Endothelial cell of umbilical vein (primary cell): ENCODE results near the gene DSCAML1. TPM values are rescaled to one million over a fixed set of nuclear protein-coding genes. Genes with fewer than 3 reads are reported as not detected.

ENCODE experiments used
- BruUV-seq: library from RNA; stranded (reverse); fragments of 400-500 nt; replicated peaks from 2 replicates; lab custom pipeline; 2021; lab: Mats Ljungman, UMichigan
- CTCF ChIA-PET: fragments of 300-600, 350-600 bp; sonication (Branson Sonifier 250); formaldehyde crosslinking; loops from one replicate; lab custom pipeline; 2021; ENCODE audit warnings: antibody characterized with exemption, inconsistent platforms; lab: Charles Lee
- POLR2A ChIA-PET: fragments of 300-600, 350-600 bp; sonication (Branson Sonifier 250); formaldehyde crosslinking; loops from one replicate; lab custom pipeline; 2021; ENCODE audit warnings: antibody characterized with exemption, inconsistent platforms; lab: Charles Lee
- DNase-seq: peaks from one replicate; pipeline ENCODE4 v3.0.0-alpha.2; 2011; ENCODE audit warnings: low read depth, low spot score
- FAIRE-seq: peaks from 2 replicates; lab custom pipeline; 2011; peaks lifted over from hg19 to GRCh38; lab: Jason Lieb, UNC
- H2AFZ ChIP-seq: 2 replicates; pipeline ENCODE4 v1.6.0; 2012; ENCODE audit warnings: low read depth, low read length, control low read depth, inconsistent platforms
- H3K27ac ChIP-seq: 2 replicates; pipeline ENCODE4 v1.5.1; 2011; ENCODE audit warnings: low read depth, mild to moderate bottlenecking, control low read depth, low read length, moderate library complexity; ENCODE audit not compliant: insufficient read depth
- H3K27me3 ChIP-seq, 2 experiments: 2 replicates each; pipeline versions ENCODE4 v1.6.0 to v1.6.1; 2011; ENCODE audit warnings: low read length in 2 of 2, mixed read lengths in 1 of 2; ENCODE audit not compliant: control insufficient read depth in 2 of 2, insufficient read depth in 2 of 2
- H3K36me3 ChIP-seq, 2 experiments: 2 replicates in 1 of 2; 3 replicates in 1 of 2; pipeline ENCODE4 v1.5.1; 2011; ENCODE audit warnings: low read length in 2 of 2, mild to moderate bottlenecking in 1 of 2, moderate library complexity in 1 of 2; ENCODE audit not compliant: control insufficient read depth in 2 of 2, insufficient read depth in 2 of 2; ENCODE audit errors: extremely low read depth in 1 of 2
- H3K4me1 ChIP-seq: 3 replicates; pipeline ENCODE4 v1.5.1; 2011; ENCODE audit warnings: mild to moderate bottlenecking, low read length; ENCODE audit not compliant: control insufficient read depth, insufficient read depth; ENCODE audit errors: extremely low read depth
- H3K4me2 ChIP-seq: 2 replicates; pipeline ENCODE4 v1.6.1; 2011; ENCODE audit warnings: low read length, control low read depth, mixed read lengths; ENCODE audit not compliant: insufficient read depth
- H3K4me3 ChIP-seq, 3 experiments: fragments of 200-600 bp in 1 of 3; sonication (generic), shearing (Covaris generic) in 1 of 3; replicated peaks in 1 of 3; 2 replicates each; pipeline ENCODE4 v1.5.1; 2011 to 2016; ENCODE audit warnings: control low read depth in 3 of 3, low read length in 3 of 3, mild to moderate bottlenecking in 2 of 3, inconsistent platforms in 1 of 3, low read depth in 1 of 3, moderate library complexity in 1 of 3; ENCODE audit not compliant: insufficient read depth in 1 of 3
- H3K79me2 ChIP-seq: 2 replicates; pipeline ENCODE4 v1.6.0; 2012; ENCODE audit warnings: low read length, inconsistent platforms; ENCODE audit not compliant: control insufficient read depth, insufficient read depth
- H3K9ac ChIP-seq: replicated peaks from 2 replicates; pipeline ENCODE3; 2011; ENCODE audit warnings: low read length, control low read depth; ENCODE audit not compliant: insufficient read depth; ENCODE audit errors: extremely low read depth
- H3K9me1 ChIP-seq: replicated peaks from 3 replicates; pipeline ENCODE4 v1.6.0; 2011; ENCODE audit warnings: mild to moderate bottlenecking, low read length; ENCODE audit not compliant: control insufficient read depth, insufficient read depth; ENCODE audit errors: extremely low read depth
- H3K9me3 ChIP-seq: replicated peaks from 2 replicates; pipeline ENCODE4 v1.5.1; 2012; ENCODE audit warnings: low read length, inconsistent platforms; ENCODE audit not compliant: control insufficient read depth, insufficient read depth
- H4K20me1 ChIP-seq: replicated peaks from 2 replicates; pipeline ENCODE3; 2011; ENCODE audit warnings: mild to moderate bottlenecking, low read length; ENCODE audit not compliant: control insufficient read depth, insufficient read depth; ENCODE audit errors: extremely low read depth
- EZH2 ChIP-seq: IDR thresholded peaks from 2 replicates; pipeline ENCODE4 v1.6.1; 2012; ENCODE audit warnings: borderline replicate concordance, low read depth, mild to moderate bottlenecking, moderate library complexity, low read length, inconsistent platforms; ENCODE audit not compliant: severe bottlenecking
- FOS ChIP-seq: IDR thresholded peaks from 2 replicates; pipeline ENCODE4 v1.6.1; 2011; ENCODE audit warnings: mild to moderate bottlenecking, low read length, moderate library complexity, borderline replicate concordance; ENCODE audit not compliant: insufficient read depth
- GATA2 ChIP-seq: IDR thresholded peaks from 2 replicates; pipeline ENCODE4 v1.7.0; 2011; ENCODE audit warnings: low read depth, mild to moderate bottlenecking, moderate library complexity, mixed read lengths, low read length; ENCODE audit not compliant: insufficient read length, insufficient read depth
- JUN ChIP-seq: IDR thresholded peaks from 2 replicates; pipeline ENCODE4 v1.6.1; 2011; ENCODE audit warnings: borderline replicate concordance, low read depth; ENCODE audit not compliant: insufficient read length, insufficient read depth
- MYC ChIP-seq: IDR thresholded peaks from one replicate; pipeline ENCODE4 v1.6.1; 2011; ENCODE audit warnings: mild to moderate bottlenecking, low read depth, low read length
- POLR2A ChIP-seq: IDR thresholded peaks from 2 replicates; pipeline ENCODE4 v1.6.1; 2012; ENCODE audit warnings: low read depth, mild to moderate bottlenecking, control low read depth, low read length
- POLR2AphosphoS5 ChIP-seq: IDR thresholded peaks from 2 replicates; pipeline ENCODE4 v1.6.1; 2012; ENCODE audit warnings: low read depth, mild to moderate bottlenecking, control low read depth, low read length, moderate library complexity; ENCODE audit not compliant: insufficient read depth
- dilution Hi-C: fragments of 300-500 bp; cut with MboI; formaldehyde crosslinking; loops from one replicate; pipeline ENCODE4 v1.15.0; 2019; ENCODE audit warnings: low sequenced_read_pairs; ENCODE audit not compliant: extremely low pct_ligation_motif_present
- intact Hi-C: fragments of 100-400 bp; cut with micrococcal nuclease; formaldehyde crosslinking; loops from one replicate; pipeline ENCODE4 v1.10.0; 2022
- polyA plus RNA-seq, 4 experiments: library from polyadenylated mRNA; depleted of rRNA in 3 of 4; stranded (reverse) in 3 of 4; unstranded in 1 of 4; fragments of >200 nt; gene quantifications; 2 replicates each; pipeline versions ENCODE4 v1.2.1 to v1.2.3, GENCODE V29; 2011 to 2012; ENCODE audit warnings: missing spikeins in 1 of 4
- total RNA-seq: library from RNA; stranded (reverse); gene quantifications from 2 replicates; pipeline ENCODE4 v1.2.3, GENCODE V29; 2021
- TF ChIP-seq, protein P1 (sequence below), 2 donors: IDR thresholded peaks; 1 replicate in 1 of 2; 2 replicates in 1 of 2; pipeline ENCODE4 v1.5.1; 2011; ENCODE audit warnings: low read length in 2 of 2, mild to moderate bottlenecking in 2 of 2, moderate library complexity in 2 of 2, control low read depth in 1 of 2, inconsistent platforms in 1 of 2, low read depth in 1 of 2; ENCODE audit not compliant: insufficient read depth in 1 of 2; ENCODE audit errors: extremely low read depth in 1 of 2
- TF ChIP-seq, protein P2 (sequence below): IDR thresholded peaks from 2 replicates; pipeline ENCODE4 v1.6.1; 2011; ENCODE audit not compliant: insufficient read depth, insufficient read length

Gene DSCAML1
- total and polyA plus RNA-seq, 2 donors (not counting 3 experiments of a cell fraction or from before 2014, with no cell fraction given) = not detected

DNA sequence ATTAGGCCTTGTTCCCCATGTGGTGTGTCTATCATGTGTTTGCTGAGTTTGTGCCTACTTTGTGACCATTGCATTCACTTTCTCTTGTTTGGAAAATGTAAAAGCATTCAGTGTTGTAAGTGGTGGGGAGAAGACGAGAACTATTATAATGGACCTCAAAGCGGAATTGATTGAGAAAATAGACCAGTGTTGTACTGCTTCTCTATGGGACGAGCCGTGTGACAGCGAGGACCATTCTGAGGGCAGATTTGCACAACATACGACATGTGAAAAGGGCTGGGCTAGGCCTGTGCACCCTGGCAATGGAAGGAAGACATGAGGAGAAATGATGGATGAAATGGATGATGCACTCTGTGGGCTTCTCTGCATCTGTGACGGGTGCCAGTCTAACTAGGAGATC, 233.5 kb downstream of the DSCAML1 start:
- intact Hi-C loops (no loop called here), dilution Hi-C loops (no loop called here)
- H3K9me1 ChIP-seq = no peaks in the 10 kb centered on the region
- H3K36me3 ChIP-seq = no peaks in the 10 kb centered on the region
- ChIA-PET POLR2A (no interaction called here), CTCF (interaction anchor here (1.2 kb wide), 1 partner anchor 137 kb away, joined by 3 read pairs; no protein-coding TSS in a partner anchor)
- no TSS peak for BruUV-seq
- no peak overlapping the region for H3K9ac ChIP-seq
- TF ChIP-seq MYC = no peak
- TF ChIP-seq GATA2 = no peak
- no peak for TF ChIP-seq POLR2A
- H3K79me2 ChIP-seq = no peaks in the 10 kb centered on the region
- H4K20me1 ChIP-seq = no peaks in the 10 kb centered on the region
- FAIRE-seq (no peak), DNase-seq (no peak)
- no peak overlapping the region for H2AFZ ChIP-seq
- no peak overlapping the region for H3K4me2 ChIP-seq
- H3K4me3 ChIP-seq = no peak overlapping the region
- H3K4me1 ChIP-seq = no peaks in the 10 kb centered on the region
- H3K9me3 ChIP-seq = no peaks in the 10 kb centered on the region
- no peaks in the 10 kb centered on the region for H3K27me3 ChIP-seq
- no peak overlapping the region for H3K27ac ChIP-seq

DNA sequence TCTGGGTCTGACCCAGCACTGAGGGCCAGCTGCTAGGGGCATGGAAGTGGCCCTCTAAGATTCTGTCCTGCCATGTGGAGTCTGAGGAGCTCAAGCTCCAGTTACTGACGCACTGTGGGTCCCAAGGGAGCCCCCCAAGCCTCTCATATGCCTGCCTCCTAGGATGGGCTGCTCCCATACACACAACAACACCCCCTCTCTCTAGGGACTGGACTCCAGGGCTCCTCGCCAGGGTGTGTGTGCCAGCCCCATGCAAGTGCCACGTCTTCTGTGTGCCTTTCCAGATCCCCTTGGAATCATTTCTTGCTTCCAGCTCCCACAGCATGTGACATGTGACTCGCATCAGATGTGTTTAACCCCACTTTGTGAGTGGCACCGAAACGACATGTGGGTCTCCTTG, 234.9 kb downstream of the DSCAML1 start:
- no peak for DNase-seq
- no peak overlapping the region for H3K27ac ChIP-seq
- no peak for FAIRE-seq
- H4K20me1 ChIP-seq = no peaks in the 10 kb centered on the region
- no peak overlapping the region for H2AFZ ChIP-seq
- H3K79me2 ChIP-seq = no peaks in the 10 kb centered on the region
- H3K36me3 ChIP-seq = no peaks in the 10 kb centered on the region
- no peaks in the 10 kb centered on the region for H3K4me1 ChIP-seq
- H3K9me1 ChIP-seq = no peaks in the 10 kb centered on the region
- BruUV-seq = no TSS peak
- intact Hi-C loops = no loop called here
- no peak overlapping the region for H3K4me3 ChIP-seq
- ChIA-PET CTCF (no interaction called here), POLR2A (no interaction called here)
- no peaks in the 10 kb centered on the region for H3K27me3 ChIP-seq
- no peaks in the 10 kb centered on the region for H3K9me3 ChIP-seq
- no peak overlapping the region for H3K4me2 ChIP-seq
- no peak overlapping the region for H3K9ac ChIP-seq
- TF ChIP-seq GATA2 = no peak
- no peak for TF ChIP-seq POLR2AphosphoS5
- no peak for TF ChIP-seq FOS
- no peak for TF ChIP-seq POLR2A
- TF ChIP-seq, protein P1, sequence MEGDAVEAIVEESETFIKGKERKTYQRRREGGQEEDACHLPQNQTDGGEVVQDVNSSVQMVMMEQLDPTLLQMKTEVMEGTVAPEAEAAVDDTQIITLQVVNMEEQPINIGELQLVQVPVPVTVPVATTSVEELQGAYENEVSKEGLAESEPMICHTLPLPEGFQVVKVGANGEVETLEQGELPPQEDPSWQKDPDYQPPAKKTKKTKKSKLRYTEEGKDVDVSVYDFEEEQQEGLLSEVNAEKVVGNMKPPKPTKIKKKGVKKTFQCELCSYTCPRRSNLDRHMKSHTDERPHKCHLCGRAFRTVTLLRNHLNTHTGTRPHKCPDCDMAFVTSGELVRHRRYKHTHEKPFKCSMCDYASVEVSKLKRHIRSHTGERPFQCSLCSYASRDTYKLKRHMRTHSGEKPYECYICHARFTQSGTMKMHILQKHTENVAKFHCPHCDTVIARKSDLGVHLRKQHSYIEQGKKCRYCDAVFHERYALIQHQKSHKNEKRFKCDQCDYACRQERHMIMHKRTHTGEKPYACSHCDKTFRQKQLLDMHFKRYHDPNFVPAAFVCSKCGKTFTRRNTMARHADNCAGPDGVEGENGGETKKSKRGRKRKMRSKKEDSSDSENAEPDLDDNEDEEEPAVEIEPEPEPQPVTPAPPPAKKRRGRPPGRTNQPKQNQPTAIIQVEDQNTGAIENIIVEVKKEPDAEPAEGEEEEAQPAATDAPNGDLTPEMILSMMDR (IDR thresholded peaks at IDR 0.05; ENCODE audit: extremely low read depth in 1 of 2, insufficient read depth in 1 of 2, low read depth in 1 of 2, low read length in 2 of 2) = no peak
- TF ChIP-seq, protein P2, sequence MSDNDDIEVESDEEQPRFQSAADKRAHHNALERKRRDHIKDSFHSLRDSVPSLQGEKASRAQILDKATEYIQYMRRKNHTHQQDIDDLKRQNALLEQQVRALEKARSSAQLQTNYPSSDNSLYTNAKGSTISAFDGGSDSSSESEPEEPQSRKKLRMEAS = no peak
- TF ChIP-seq JUN = no peak
- no peak for TF ChIP-seq MYC
- no peak for TF ChIP-seq EZH2
- dilution Hi-C loops = no loop called here
